ENCODE measurements around the gene DCP2.

The DCP2 gene

GRCh38 chr5:113057557-113057984, 81.0 kb downstream of the DCP2 start:
- no peak for DNase-seq (ENCODE audit: low read depth in 2 of 2)
- no peak for TF ChIP-seq CTCF (IDR thresholded peaks at IDR 0.05; ENCODE audit: low read depth, low read length)
- H3K4me3 ChIP-seq (replicated peaks in 1 of 2; ENCODE audit: low read depth in 2 of 2, low read length in 2 of 2): no peak overlapping the region

- H3K4me3 ChIP-seq (replicated peaks in 1 of 2; ENCODE audit: low read depth in 2 of 2, low read length in 2 of 2): no peak overlapping the region
- DNase-seq (ENCODE audit: low read depth in 2 of 2): no peak
- TF ChIP-seq CTCF (IDR thresholded peaks at IDR 0.05; ENCODE audit: low read depth, low read length): no peak
Measured at GRCh38 chr5:113058269-113058668, 81.7 kb downstream of the DCP2 start.

- no peak for DNase-seq (ENCODE audit: low read depth in 2 of 2)
- no peak overlapping the region for H3K4me3 ChIP-seq (replicated peaks in 1 of 2; ENCODE audit: low read depth in 2 of 2, low read length in 2 of 2)
- TF ChIP-seq CTCF (IDR thresholded peaks at IDR 0.05; ENCODE audit: low read depth, low read length): no peak
Measured at GRCh38 chr5:113058706-113059226, 82.2 kb downstream of the DCP2 start.

GRCh38 chr5:113059232-113060040, 82.8 kb downstream of the DCP2 start:
- peak; percentile 62 to 65 for DNase-seq (ENCODE audit: low read depth in 2 of 2)
- no peak overlapping the region for H3K4me3 ChIP-seq (replicated peaks in 1 of 2; ENCODE audit: low read depth in 2 of 2, low read length in 2 of 2)
- TF ChIP-seq CTCF (IDR thresholded peaks at IDR 0.05; ENCODE audit: low read depth, low read length): no peak

GRCh38 chr5:113060408-113061025, 83.9 kb downstream of the DCP2 start:
- DNase-seq (ENCODE audit: low read depth in 2 of 2): no peak
- no peak overlapping the region for H3K4me3 ChIP-seq (replicated peaks in 1 of 2; ENCODE audit: low read depth in 2 of 2, low read length in 2 of 2)
- TF ChIP-seq CTCF (IDR thresholded peaks at IDR 0.05; ENCODE audit: low read depth, low read length): no peak

GRCh38 chr5:113061846-113062780, 85.5 kb downstream of the DCP2 start:
- peak; percentile 67 to 73 for DNase-seq (ENCODE audit: low read depth in 2 of 2)
- H3K4me3 ChIP-seq (replicated peaks in 1 of 2; ENCODE audit: low read depth in 2 of 2, low read length in 2 of 2): no peak overlapping the region
- TF ChIP-seq CTCF (IDR thresholded peaks at IDR 0.05; ENCODE audit: low read depth, low read length): no peak
